Bronchial smooth muscle cell (primary cell): ENCODE measurements around the gene CPXCR1. TPM values are rescaled to one million over a fixed set of nuclear protein-coding genes. Genes with fewer than 3 reads are reported as not detected.

Experiments used
- total RNA-seq: library from RNA; depleted of rRNA; stranded (reverse); fragments of >200 nt; gene quantifications from 2 replicates; pipeline ENCODE4 v1.2.1, GENCODE V29; 2014

The CPXCR1 gene
- not detected in 2 replicates for total RNA-seq

DNA sequence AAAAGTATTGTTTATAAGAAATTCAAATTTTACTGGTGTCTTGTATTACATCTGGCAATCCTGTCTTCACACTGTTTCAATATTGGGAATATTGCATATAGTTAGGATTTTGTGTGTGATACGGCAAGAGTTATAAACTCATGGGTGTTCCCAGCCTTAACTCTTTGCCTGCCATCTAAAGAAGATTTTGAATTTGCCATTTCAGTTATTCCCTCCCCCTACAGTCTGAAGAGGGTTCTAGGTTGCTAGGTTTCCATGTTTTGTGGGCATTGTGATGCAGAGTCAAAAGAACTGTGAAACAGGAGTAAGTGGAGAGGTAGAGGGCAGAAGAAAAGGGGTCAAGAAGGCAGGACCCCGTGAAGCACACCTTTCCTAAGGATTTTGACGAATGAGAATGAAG is at the start of gene CPXCR1:
TSS of gene CPXCR1 (plus strand) at position 301 of the 400 bp plus-strand sequence. CDS start 6,190 bp downstream, outside the sequence.

